Neural crest cell (in vitro differentiated cells): Measurements from ENCODE around the gene CHPT1. TPM values are rescaled to one million over a fixed set of nuclear protein-coding genes. Genes with fewer than 3 reads are reported as not detected.

Experiments used
- DNase-seq: peaks from one replicate; pipeline ENCODE4 v3.0.0; 2021; ENCODE audit warnings: low read depth, mixed read lengths, low spot score
- H3K27ac Mint-ChIP-seq: one replicate; pipeline ENCODE4 v1.8.0; 2021; ENCODE audit warnings: mild to moderate bottlenecking, mixed read lengths; ENCODE audit not compliant: unreplicated experiment
- H3K27me3 Mint-ChIP-seq: 2 replicates; pipeline ENCODE4 v1.8.0; 2021; ENCODE audit warnings: low read depth, mild to moderate bottlenecking, mixed read lengths
- H3K36me3 Mint-ChIP-seq: 2 replicates; pipeline ENCODE4 v1.8.0; 2021; ENCODE audit warnings: low read depth, mild to moderate bottlenecking, mixed read lengths
- H3K4me1 Mint-ChIP-seq: 2 replicates; pipeline ENCODE4 v1.8.0; 2021; ENCODE audit warnings: mixed read lengths
- H3K4me3 Mint-ChIP-seq: one replicate; pipeline ENCODE4 v1.8.0; 2021; ENCODE audit warnings: mild to moderate bottlenecking, mixed read lengths
- H3K9me3 Mint-ChIP-seq: 2 replicates; pipeline ENCODE4 v1.8.0; 2021; ENCODE audit warnings: mixed read lengths
- total RNA-seq: library from RNA; stranded (reverse); gene quantifications from 2 replicates; pipeline ENCODE4 v1.2.1, GENCODE V29; 2021
- TF ChIP-seq, protein P1 (sequence below): fragments of 200-600 bp; sonication (generic); conservative IDR thresholded peaks from 2 replicates; pipeline ENCODE4 v1.5.0; 2021; ENCODE audit warnings: antibody characterized with exemption, mild to moderate bottlenecking

The CHPT1 gene
- total RNA-seq, 1 donor from 2014 or later, result 20.7 TPM

DNA sequence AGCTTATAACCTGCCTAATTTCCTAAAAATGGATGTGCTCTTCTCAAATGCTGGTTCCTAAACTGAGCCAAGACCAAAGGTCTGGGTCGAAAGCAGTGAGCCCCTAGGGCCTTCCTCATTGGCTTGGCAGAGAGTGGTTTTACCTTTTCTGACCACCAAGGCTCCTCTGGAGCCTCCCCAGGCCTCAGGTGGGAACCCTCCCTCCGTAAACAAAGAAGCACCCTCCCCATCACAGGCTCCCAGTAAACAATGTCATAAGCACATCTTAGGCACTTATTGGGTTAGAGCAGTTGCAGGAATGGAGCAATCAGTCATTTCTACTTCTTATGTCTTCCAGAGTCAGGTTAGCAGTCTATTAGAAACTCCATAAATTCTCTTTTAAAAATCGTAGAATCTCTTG lies 6.0 kb downstream of the CHPT1 start:
- no peak for DNase-seq
- no peaks in the 10 kb centered on the region for H3K9me3 Mint-ChIP-seq
- TF ChIP-seq, protein P1, sequence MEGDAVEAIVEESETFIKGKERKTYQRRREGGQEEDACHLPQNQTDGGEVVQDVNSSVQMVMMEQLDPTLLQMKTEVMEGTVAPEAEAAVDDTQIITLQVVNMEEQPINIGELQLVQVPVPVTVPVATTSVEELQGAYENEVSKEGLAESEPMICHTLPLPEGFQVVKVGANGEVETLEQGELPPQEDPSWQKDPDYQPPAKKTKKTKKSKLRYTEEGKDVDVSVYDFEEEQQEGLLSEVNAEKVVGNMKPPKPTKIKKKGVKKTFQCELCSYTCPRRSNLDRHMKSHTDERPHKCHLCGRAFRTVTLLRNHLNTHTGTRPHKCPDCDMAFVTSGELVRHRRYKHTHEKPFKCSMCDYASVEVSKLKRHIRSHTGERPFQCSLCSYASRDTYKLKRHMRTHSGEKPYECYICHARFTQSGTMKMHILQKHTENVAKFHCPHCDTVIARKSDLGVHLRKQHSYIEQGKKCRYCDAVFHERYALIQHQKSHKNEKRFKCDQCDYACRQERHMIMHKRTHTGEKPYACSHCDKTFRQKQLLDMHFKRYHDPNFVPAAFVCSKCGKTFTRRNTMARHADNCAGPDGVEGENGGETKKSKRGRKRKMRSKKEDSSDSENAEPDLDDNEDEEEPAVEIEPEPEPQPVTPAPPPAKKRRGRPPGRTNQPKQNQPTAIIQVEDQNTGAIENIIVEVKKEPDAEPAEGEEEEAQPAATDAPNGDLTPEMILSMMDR, result no peak
- no peaks in the 10 kb centered on the region for H3K27me3 Mint-ChIP-seq
- no peak overlapping the region for H3K27ac Mint-ChIP-seq
- H3K4me3 Mint-ChIP-seq, result no peak overlapping the region
- no peaks in the 10 kb centered on the region for H3K36me3 Mint-ChIP-seq
- peaks cover 24% of the 10 kb centered on the region for H3K4me1 Mint-ChIP-seq

DNA sequence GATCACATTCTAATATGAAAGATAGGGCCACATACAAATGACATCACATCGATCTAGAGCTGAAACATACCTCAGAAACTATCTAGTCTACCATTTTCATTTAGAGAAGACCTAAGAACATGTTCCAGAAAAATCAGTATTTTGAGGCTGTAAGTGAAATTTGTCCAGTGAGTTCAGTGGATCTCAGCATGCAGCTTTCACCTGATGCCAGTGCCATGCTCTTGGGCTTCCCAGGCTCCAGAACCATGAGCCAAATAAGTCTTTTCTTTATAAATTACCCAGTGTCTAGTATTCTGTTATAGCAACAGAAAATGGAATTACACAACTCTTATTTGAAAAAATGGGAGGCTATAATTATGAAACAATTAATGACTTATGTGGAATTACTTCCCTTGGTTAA lies 9.0 kb downstream of the CHPT1 start:
- TF ChIP-seq, protein P1, result no peak
- Mint-ChIP-seq H3K9me3 (no peaks in the 10 kb centered on the region), H3K36me3 (no peaks in the 10 kb centered on the region), H3K27me3 (no peaks in the 10 kb centered on the region), H3K4me1 (no peaks in the 10 kb centered on the region), H3K4me3 (no peak overlapping the region), H3K27ac (no peak overlapping the region)
- DNase-seq, result no peak

DNA sequence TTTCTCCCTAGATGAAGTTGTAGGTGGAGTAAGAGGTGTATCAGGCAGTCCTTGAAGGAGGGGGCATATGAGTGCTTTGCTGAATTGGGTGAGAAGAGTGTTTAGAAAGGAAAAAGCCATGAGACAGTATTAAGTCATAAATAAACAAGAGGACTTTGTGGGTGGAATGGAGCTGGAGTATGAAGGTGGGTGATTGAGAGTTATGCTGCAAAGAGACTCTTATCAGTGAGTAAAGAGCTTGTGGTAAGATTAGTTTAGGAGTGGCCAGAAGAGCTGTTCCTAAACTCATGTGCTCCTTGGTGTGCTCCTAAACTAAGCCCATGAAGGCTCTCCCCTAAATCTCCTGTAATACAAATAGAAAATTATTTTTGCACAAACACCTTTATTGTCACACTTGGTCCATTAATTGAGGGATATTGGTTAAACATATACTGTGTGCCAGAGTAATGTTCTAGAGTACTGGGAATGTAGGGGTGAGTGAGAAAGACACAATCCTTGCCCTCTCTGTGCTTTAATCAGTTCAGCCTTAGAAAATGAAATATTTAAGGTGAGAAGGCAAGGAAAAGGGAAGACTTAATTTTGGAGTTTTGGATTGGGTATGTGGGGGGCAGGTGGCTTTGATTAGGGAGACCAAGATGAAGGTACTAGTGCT lies 9.8 kb downstream of the CHPT1 start:
- Mint-ChIP-seq H3K9me3 (no peaks in the 10 kb centered on the region), H3K27ac (no peak overlapping the region), H3K36me3 (no peaks in the 10 kb centered on the region), H3K4me3 (no peak overlapping the region), H3K4me1 (peaks cover 1% of the 10 kb centered on the region), H3K27me3 (no peaks in the 10 kb centered on the region)
- TF ChIP-seq, protein P1, result no peak
- DNase-seq, result no peak

DNA sequence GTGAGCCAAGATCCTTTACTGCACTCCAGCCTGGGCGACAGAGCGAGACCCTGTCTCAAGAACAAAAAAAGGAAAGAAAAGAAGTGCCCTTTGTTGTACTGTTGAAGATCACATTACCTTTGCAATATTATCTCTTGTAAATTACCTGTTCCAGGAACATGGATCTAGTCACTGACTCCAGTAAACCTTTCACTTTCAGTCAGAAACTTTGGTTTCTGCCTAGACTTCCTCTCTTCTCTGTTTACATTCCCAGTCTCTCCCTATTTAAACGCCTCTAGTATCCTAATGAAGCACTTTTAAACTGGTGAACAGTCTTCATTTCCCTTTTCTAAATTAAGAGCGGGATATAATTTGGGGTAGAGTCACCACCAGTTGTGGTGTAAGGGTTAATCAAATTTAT lies 12.8 kb downstream of the CHPT1 start:
- Mint-ChIP-seq H3K4me3 (no peak overlapping the region), H3K27ac (no peak overlapping the region), H3K9me3 (no peaks in the 10 kb centered on the region), H3K36me3 (no peaks in the 10 kb centered on the region), H3K4me1 (peaks cover 17% of the 10 kb centered on the region), H3K27me3 (no peaks in the 10 kb centered on the region)
- no peak for DNase-seq
- TF ChIP-seq, protein P1, result no peak

DNA sequence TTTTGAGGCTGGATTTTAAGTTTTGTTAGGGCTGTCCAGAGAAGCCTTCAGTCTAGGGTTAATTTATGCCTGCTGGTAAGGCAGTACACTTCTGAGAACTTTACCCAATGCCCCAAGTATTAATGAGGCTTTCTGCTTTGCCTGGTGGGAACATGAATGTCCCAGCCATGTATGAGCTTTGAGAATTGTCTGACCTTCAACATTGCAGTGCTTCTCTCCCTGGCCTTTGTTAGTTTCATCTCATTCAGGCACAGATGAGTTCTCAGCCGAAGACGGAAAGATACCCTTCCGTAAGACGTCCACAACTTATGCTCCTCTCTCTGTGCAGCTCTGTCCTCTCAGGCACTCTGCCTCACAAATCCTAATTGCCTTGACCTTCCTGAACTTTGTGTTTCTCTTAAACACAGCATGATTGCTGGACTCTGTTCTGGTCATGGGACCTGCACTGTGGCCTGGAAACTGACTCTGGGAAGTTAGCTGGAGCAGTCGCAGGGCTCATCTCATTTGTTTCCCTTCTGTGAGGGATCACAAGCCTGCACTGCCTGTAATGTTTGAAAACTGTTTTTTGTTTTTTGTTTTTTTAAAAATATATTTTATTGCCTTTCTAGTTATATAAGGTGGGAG lies 15.7 kb downstream of the CHPT1 start:
- peak overlapping the region; percentile 3 for H3K4me3 Mint-ChIP-seq
- no peaks in the 10 kb centered on the region for H3K36me3 Mint-ChIP-seq
- H3K4me1 Mint-ChIP-seq, result peaks cover 17% of the 10 kb centered on the region
- TF ChIP-seq, protein P1, result no peak
- H3K9me3 Mint-ChIP-seq, result no peaks in the 10 kb centered on the region
- no peak for DNase-seq
- H3K27me3 Mint-ChIP-seq, result no peaks in the 10 kb centered on the region
- peak overlapping the region; percentile 24 for H3K27ac Mint-ChIP-seq
